Smooth muscle cell (in vitro differentiated cells): Measurements from ENCODE around the gene PLPP1. TPM values are rescaled to one million over a fixed set of nuclear protein-coding genes. Genes with fewer than 3 reads are reported as not detected.
A peak's percentile ranks its signal among the peaks of the same experiment; 100 is the strongest.

Source experiments
- DNase-seq: peaks from one replicate; lab custom pipeline; 2025; ENCODE audit not compliant: unreplicated experiment; lab: John Stamatoyannopoulos, UW
- H2AFZ ChIP-seq: fragments of 200-600 bp; sonication (generic); 2 replicates; pipeline ENCODE4 v1.6.0; 2016; ENCODE audit warnings: antibody characterized with exemption, low read depth, mild to moderate bottlenecking
- H3F3A ChIP-seq: fragments of 200-600 bp; sonication (generic); 2 replicates; pipeline ENCODE4 v1.6.0; 2017; ENCODE audit warnings: antibody characterized with exemption, low read depth
- H3K27ac ChIP-seq: fragments of 200-600 bp; sonication (generic); 2 replicates; pipeline ENCODE4 v1.5.1; 2016; ENCODE audit warnings: low read depth, mild to moderate bottlenecking
- H3K27me3 ChIP-seq: fragments of 200-600 bp; sonication (generic); 2 replicates; pipeline ENCODE4 v1.6.1; 2016; ENCODE audit warnings: low read depth, mild to moderate bottlenecking
- H3K36me3 ChIP-seq: fragments of 200-600 bp; sonication (generic); 2 replicates; pipeline ENCODE4 v1.5.1; 2016; ENCODE audit warnings: low read depth
- H3K4me1 ChIP-seq: fragments of 200-600 bp; sonication (generic); 2 replicates; pipeline ENCODE4 v1.5.1; 2016; ENCODE audit warnings: low read depth
- H3K4me2 ChIP-seq: fragments of 200-600 bp; sonication (generic); 2 replicates; pipeline ENCODE4 v1.6.0; 2016; ENCODE audit warnings: mild to moderate bottlenecking
- H3K4me3 ChIP-seq: fragments of 200-600 bp; sonication (generic); 2 replicates; pipeline ENCODE4 v1.5.1; 2016; ENCODE audit warnings: mild to moderate bottlenecking
- H3K79me2 ChIP-seq: fragments of 200-600 bp; sonication (generic); 2 replicates; pipeline ENCODE4 v1.6.0; 2016; ENCODE audit warnings: low read depth, mild to moderate bottlenecking
- H3K9ac ChIP-seq: fragments of 200-600 bp; sonication (generic); 2 replicates; pipeline ENCODE4 v1.6.0; 2016; ENCODE audit warnings: low read depth
- H3K9me3 ChIP-seq: fragments of 200-600 bp; sonication (generic); replicated peaks from 2 replicates; pipeline ENCODE4 v1.5.1; 2016; ENCODE audit warnings: low read depth
- H4K20me1 ChIP-seq: fragments of 200-600 bp; sonication (generic); 2 replicates; pipeline ENCODE4 v1.6.0; 2016; ENCODE audit warnings: low read depth
- WGBS: methylation state at CpG from one replicate; pipeline ENCODE4 v1.1.7; 2016; ENCODE audit warnings: low lambda C conversion rate; 5-methylcytosine and 5-hydroxymethylcytosine counted together
- polyA plus RNA-seq: library from polyadenylated mRNA; unstranded; fragments of >200 nt; fragmentation: Nextera tagmentation; extraction: Ambion mirVana; gene quantifications from 2 replicates; pipeline ENCODE4 v1.2.1, GENCODE V29; 2016
- total RNA-seq: library from RNA; depleted of rRNA; stranded (reverse); fragments of >200 nt; gene quantifications from 2 replicates; pipeline ENCODE4 v1.2.3, GENCODE V29; 2014
- TF ChIP-seq, protein P1 (sequence below): fragments of 200-600 bp; sonication (generic); IDR thresholded peaks from 2 replicates; pipeline ENCODE4 v1.5.1; 2017; ENCODE audit warnings: borderline replicate concordance, mild to moderate bottlenecking, antibody characterized with exemption; ENCODE audit not compliant: insufficient read depth, poor library complexity, severe bottlenecking

PLPP1 gene
- total and polyA plus RNA-seq, 2 experiments from 2014 or later = 47.2 to 108 TPM

GRCh38 chr5:55535199-55535905 is 588 bp upstream of the PLPP1 start:
- Histone ChIP-seq H2AFZ (peak overlapping the region; percentile 96), H4K20me1 (peaks cover 32% of the 10 kb centered on the region), H3K4me2 (peak overlapping the region; percentile 93), H3F3A (peaks cover 7% of the 10 kb centered on the region), H3K4me3 (peak overlapping the region; percentile 92), H3K9ac (peak overlapping the region; percentile 71), H3K36me3 (no peaks in the 10 kb centered on the region), H3K79me2 (peaks cover 37% of the 10 kb centered on the region), H3K9me3 (no peaks in the 10 kb centered on the region), H3K27me3 (no peaks in the 10 kb centered on the region), H3K4me1 (peaks cover 11% of the 10 kb centered on the region), H3K27ac (no peak overlapping the region)
- WGBS = 15% methylated on average over 16 of the region's 19 CpGs
- TF ChIP-seq, protein P1, sequence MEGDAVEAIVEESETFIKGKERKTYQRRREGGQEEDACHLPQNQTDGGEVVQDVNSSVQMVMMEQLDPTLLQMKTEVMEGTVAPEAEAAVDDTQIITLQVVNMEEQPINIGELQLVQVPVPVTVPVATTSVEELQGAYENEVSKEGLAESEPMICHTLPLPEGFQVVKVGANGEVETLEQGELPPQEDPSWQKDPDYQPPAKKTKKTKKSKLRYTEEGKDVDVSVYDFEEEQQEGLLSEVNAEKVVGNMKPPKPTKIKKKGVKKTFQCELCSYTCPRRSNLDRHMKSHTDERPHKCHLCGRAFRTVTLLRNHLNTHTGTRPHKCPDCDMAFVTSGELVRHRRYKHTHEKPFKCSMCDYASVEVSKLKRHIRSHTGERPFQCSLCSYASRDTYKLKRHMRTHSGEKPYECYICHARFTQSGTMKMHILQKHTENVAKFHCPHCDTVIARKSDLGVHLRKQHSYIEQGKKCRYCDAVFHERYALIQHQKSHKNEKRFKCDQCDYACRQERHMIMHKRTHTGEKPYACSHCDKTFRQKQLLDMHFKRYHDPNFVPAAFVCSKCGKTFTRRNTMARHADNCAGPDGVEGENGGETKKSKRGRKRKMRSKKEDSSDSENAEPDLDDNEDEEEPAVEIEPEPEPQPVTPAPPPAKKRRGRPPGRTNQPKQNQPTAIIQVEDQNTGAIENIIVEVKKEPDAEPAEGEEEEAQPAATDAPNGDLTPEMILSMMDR = no peak
- no peak for DNase-seq

GRCh38 chr5:55533521-55534435 is 986 bp downstream of the PLPP1 start:
- peak overlapping the region; percentile 71 for H3K27ac ChIP-seq
- peak overlapping the region; percentile 71 for H3K9ac ChIP-seq
- DNase-seq = no peak
- peak overlapping the region; percentile 96 for H2AFZ ChIP-seq
- H4K20me1 ChIP-seq = peaks cover 32% of the 10 kb centered on the region
- H3F3A ChIP-seq = peaks cover 7% of the 10 kb centered on the region
- peaks cover 11% of the 10 kb centered on the region for H3K4me1 ChIP-seq
- H3K4me2 ChIP-seq = peak overlapping the region; percentile 93
- WGBS = 8% methylated on average over 17 of the region's 25 CpGs
- H3K36me3 ChIP-seq = no peaks in the 10 kb centered on the region
- TF ChIP-seq, protein P1 = no peak
- peaks cover 45% of the 10 kb centered on the region for H3K79me2 ChIP-seq
- no peaks in the 10 kb centered on the region for H3K27me3 ChIP-seq
- H3K4me3 ChIP-seq = peak overlapping the region; percentile 92
- no peaks in the 10 kb centered on the region for H3K9me3 ChIP-seq

DNA sequence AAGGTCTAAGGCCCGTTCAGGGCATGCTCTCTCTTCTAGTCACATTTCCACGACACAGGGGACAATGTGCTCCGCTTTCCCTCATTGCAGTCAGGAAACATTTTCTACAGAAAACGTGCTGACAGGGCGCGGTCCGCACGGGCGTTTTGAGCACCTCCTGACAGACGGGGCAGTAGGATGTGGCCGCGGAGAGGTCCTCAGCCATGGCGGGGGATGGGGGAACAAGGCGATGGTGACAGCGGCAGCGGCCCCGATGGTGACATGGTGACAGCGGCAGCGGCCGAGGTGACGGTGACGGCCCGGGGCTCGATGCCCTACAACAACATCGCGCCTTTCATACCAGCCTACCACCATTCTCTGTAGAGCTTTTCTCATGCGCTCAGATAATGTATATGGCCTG is 4.1 kb downstream of the PLPP1 start:
- Histone ChIP-seq H3K4me2 (no peak overlapping the region), H4K20me1 (peaks cover 38% of the 10 kb centered on the region), H3K9ac (no peak overlapping the region), H3K9me3 (no peaks in the 10 kb centered on the region), H3K27me3 (no peaks in the 10 kb centered on the region), H3F3A (peaks cover 1% of the 10 kb centered on the region), H3K27ac (no peak overlapping the region), H2AFZ (no peak overlapping the region), H3K4me3 (no peak overlapping the region), H3K36me3 (no peaks in the 10 kb centered on the region), H3K4me1 (peaks cover 10% of the 10 kb centered on the region), H3K79me2 (peaks cover 73% of the 10 kb centered on the region)
- TF ChIP-seq, protein P1 = no peak
- 83% methylated on average over 27 of the region's 27 CpGs for WGBS
- DNase-seq = no peak
